Transverse colon (tissue), 4 donors: ENCODE measurements around the gene UBE2J1. TPM values are rescaled to one million over a fixed set of nuclear protein-coding genes. Genes with fewer than 3 reads are reported as not detected.

Experiments
- DNase-seq: peaks from one replicate; pipeline ENCODE4 v3.0.0-alpha.2; 2019
- H3K27ac ChIP-seq, 4 donors: fragments of 200-600 bp; sonication (generic); 2 replicates each; pipeline ENCODE4 v1.5.1; 2016 to 2018; ENCODE audit warnings: inconsistent platforms in 4 of 4
- H3K27me3 ChIP-seq: fragments of 200-600 bp; sonication (generic); 2 replicates; pipeline ENCODE4 v1.5.1; 2017; ENCODE audit warnings: inconsistent platforms
- H3K36me3 ChIP-seq, 4 donors: fragments of 200-600 bp; sonication (generic); 2 replicates each; pipeline ENCODE4 v1.5.1; 2017 to 2019; ENCODE audit warnings: inconsistent platforms in 4 of 4
- H3K4me1 ChIP-seq, 4 donors: fragments of 200-600 bp; sonication (generic); 2 replicates each; pipeline ENCODE4 v1.5.1; 2017 to 2020; ENCODE audit warnings: inconsistent platforms in 4 of 4
- H3K4me3 ChIP-seq, 4 donors: fragments of 200-600 bp; sonication (generic); 1 replicate in 1 of 4; 2 replicates in 3 of 4; pipeline versions ENCODE4 v1.5.1 to v1.6.1; 2017 to 2019; ENCODE audit warnings: inconsistent platforms in 4 of 4
- H3K9me3 ChIP-seq, 2 donors: fragments of 200-600 bp; sonication (generic); 2 replicates each; pipeline ENCODE4 v1.5.1; 2017 to 2019; ENCODE audit warnings: inconsistent platforms in 2 of 2
- EP300 ChIP-seq: sonication (generic); formaldehyde crosslinking; IDR thresholded peaks from one replicate; pipeline ENCODE4 v1.6.1; 2017; ENCODE audit warnings: antibody characterized with exemption, low read depth
- POLR2A ChIP-seq: fragments of 450-650 bp; IDR thresholded peaks from one replicate; pipeline ENCODE4 v1.6.1; 2016; ENCODE audit warnings: antibody characterized with exemption, mild to moderate bottlenecking, moderate library complexity
- POLR2AphosphoS5 ChIP-seq, 3 donors: sonication (generic); formaldehyde crosslinking; IDR thresholded peaks; one replicate each; pipeline ENCODE4 v1.6.1; 2016; ENCODE audit warnings: antibody characterized with exemption in 3 of 3
- WGBS, 2 donors: methylation state at CpG; one replicate each; pipeline ENCODE4 v1.1.5; 2018; ENCODE audit warnings: low coverage in 1 of 2; 5-methylcytosine and 5-hydroxymethylcytosine counted together
- in situ Hi-C, 4 donors: fragments of 200-750 bp; cut with MboI; loops; one replicate each; pipeline versions ENCODE4 v1.15.0 to v1.15.1; 2017; ENCODE audit warnings: low sequenced_read_pairs in 3 of 4, low pct_ligation_motif_present in 1 of 4, low pct_unique_long_range_greater_than_20kb in 1 of 4
- intact Hi-C: fragments of 100-400 bp; cut with DNase I; formaldehyde crosslinking; loops from one replicate; pipeline ENCODE4 v1.15.1; 2023; ENCODE audit warnings: low total_unique reads
- total RNA-seq, 4 donors: library from RNA; depleted of rRNA; stranded (reverse); fragments of >200 nt; gene quantifications; one replicate each; pipeline ENCODE4 v1.1.0, GENCODE V29; 2016
- TF ChIP-seq, protein P1 (sequence below), 5 experiments: fragments of 200-600 bp in 3 of 5; fragments of 450-650 bp in 2 of 5; sonication (generic) in 3 of 5; IDR thresholded peaks; 1 replicate in 2 of 5; 2 replicates in 3 of 5; pipeline ENCODE4 v1.5.1; 2016 to 2017; ENCODE audit warnings: antibody characterized with exemption in 5 of 5, inconsistent platforms in 3 of 5, mild to moderate bottlenecking in 2 of 5, moderate library complexity in 1 of 5

Gene UBE2J1
- total RNA-seq, 4 donors from 2014 or later, result 27.3 to 52.9 (median 38.2) TPM

DNA sequence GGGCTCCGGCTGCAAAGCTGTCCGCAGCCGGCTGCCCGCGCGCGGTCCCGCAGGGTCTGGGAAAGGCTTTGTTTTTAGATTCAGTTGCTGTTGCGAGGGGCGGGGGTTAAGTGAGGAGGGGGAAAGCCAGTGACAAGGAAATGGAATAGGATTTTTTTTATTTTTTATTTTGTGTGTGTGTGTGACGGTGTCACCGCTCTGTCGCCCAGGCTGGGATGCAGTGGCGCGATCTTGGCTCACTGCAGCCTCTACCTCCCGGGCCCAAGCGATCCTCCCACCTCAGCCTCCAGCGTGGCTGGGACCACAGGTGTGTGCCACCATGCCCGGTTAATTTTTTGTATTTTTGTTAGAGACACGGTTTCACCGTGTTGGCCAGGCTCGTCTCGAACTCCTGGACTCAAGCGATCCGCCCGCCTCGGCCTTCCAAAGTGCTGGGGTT, 615 bp upstream of the UBE2J1 start:
- intact Hi-C loops, result no loop called here
- Histone ChIP-seq H3K4me1 (peaks cover 4 to 44% (median 29%) of the 10 kb centered on the region in 4 donors), H3K4me3 (peak overlapping the region; percentile 68 to 88 (median 86)), H3K9me3 (no peaks in the 10 kb centered on the region), H3K27ac (peak overlapping the region; percentile 96 to 99 (median 99)), H3K27me3 (no peaks in the 10 kb centered on the region), H3K36me3 (no peaks in the 10 kb centered on the region)
- WGBS, 2 donors, result 32 to 44% methylated on average over 5 to 27 of the region's 27 CpGs
- TF ChIP-seq EP300, result no peak
- no peak for TF ChIP-seq POLR2AphosphoS5 (IDR thresholded peaks at IDR 0.05)
- TF ChIP-seq, protein P1, sequence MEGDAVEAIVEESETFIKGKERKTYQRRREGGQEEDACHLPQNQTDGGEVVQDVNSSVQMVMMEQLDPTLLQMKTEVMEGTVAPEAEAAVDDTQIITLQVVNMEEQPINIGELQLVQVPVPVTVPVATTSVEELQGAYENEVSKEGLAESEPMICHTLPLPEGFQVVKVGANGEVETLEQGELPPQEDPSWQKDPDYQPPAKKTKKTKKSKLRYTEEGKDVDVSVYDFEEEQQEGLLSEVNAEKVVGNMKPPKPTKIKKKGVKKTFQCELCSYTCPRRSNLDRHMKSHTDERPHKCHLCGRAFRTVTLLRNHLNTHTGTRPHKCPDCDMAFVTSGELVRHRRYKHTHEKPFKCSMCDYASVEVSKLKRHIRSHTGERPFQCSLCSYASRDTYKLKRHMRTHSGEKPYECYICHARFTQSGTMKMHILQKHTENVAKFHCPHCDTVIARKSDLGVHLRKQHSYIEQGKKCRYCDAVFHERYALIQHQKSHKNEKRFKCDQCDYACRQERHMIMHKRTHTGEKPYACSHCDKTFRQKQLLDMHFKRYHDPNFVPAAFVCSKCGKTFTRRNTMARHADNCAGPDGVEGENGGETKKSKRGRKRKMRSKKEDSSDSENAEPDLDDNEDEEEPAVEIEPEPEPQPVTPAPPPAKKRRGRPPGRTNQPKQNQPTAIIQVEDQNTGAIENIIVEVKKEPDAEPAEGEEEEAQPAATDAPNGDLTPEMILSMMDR (IDR thresholded peaks at IDR 0.05), result no peak
- TF ChIP-seq POLR2A, result no peak
- no peak for DNase-seq
- in situ Hi-C loops, result loop anchor here in 3 of 4 donors (10.0 to 25.0 kb wide), 3 partner anchors 241 to 366 kb away; partner anchors contain the start of genes PNRC1 (in 1 of the 3) and SRSF12 (in 1 of the 3)

DNA sequence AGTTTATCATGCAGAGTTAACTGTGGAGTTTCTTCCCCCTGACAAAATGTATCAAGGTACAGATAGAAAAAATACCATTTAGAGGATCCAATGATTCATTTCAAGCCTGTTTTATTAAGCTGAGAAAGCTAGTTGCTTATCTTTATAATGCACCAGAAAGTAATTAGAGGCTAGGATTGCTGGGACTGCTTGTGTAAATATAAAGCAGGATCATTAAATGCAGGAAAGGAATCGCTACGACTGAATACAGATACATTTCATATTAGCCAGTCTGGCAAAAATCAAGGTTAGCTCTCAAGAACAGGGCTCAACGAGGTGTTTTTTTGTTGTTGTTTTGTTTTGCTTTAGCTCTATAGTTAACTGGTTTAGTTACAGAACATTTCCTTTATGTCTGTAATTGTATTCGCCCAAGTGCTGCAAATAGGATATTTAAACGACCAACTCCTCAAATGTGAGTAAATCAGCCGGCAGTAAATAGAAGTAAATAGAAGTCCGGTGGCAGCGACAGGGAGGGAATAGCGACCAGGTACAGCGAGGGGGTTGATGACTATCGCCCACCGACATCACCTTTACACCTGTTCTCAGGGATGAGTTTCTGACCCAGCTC, 748 bp downstream of the UBE2J1 start:
- Histone ChIP-seq H3K4me3 (peak overlapping the region; percentile 68 to 88 (median 86)), H3K9me3 (no peaks in the 10 kb centered on the region), H3K4me1 (peaks cover 4 to 57% (median 29%) of the 10 kb centered on the region in 4 donors), H3K27me3 (no peaks in the 10 kb centered on the region), H3K36me3 (no peaks in the 10 kb centered on the region), H3K27ac (peak overlapping the region; percentile 96 to 99 (median 99))
- no peak for DNase-seq
- WGBS, 2 donors, result 0% methylated on average over 12 of the region's 12 CpGs
- TF ChIP-seq EP300, result no peak
- TF ChIP-seq, protein P1 (IDR thresholded peaks at IDR 0.05), result no peak
- no peak for TF ChIP-seq POLR2A
- TF ChIP-seq POLR2AphosphoS5 (IDR thresholded peaks at IDR 0.05), result no peak
- intact Hi-C loops (no loop called here), in situ Hi-C loops (loop anchor here in 3 of 4 donors (10.0 to 25.0 kb wide), 3 partner anchors 239 to 364 kb away; partner anchors contain the start of genes PNRC1 (in 1 of the 3) and SRSF12 (in 1 of the 3))

DNA sequence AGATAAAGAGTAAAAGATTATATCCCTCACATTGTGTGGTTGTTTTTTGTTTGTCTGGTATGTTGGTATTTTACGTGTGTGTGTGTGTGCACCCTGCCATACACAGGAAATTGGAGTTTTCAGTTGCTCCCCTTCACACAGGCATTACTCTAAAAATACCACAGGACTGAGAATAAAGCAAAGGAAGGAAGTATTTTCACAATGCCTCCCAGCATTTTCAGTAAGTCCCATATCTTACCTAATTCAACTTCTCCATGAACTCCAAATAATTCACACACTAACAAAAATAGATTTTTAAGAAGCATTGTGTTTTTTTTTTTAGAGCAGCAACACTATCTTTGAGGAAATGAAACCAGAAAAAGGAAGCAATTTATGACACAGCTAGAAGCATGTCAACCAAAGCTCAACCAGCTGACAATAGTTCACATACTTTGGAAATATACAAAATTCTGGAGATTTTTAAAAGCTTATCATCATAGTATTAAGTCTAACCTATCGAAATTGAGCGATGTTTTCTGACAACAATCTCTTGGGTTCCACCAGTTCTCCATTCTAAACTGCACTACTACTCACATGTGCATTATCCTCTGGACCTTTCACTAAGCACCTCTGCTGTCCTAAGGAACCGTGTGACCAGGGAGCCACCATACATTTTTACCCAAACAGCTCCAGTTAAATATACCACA, 2.1 kb downstream of the UBE2J1 start:
- 23 to 40% methylated on average over 4 of the region's 4 CpGs for WGBS, 2 donors
- TF ChIP-seq POLR2AphosphoS5 (IDR thresholded peaks at IDR 0.05) (peak in 1 of 3 donors; percentile 7), POLR2A (no peak), EP300 (no peak)
- TF ChIP-seq, protein P1 (IDR thresholded peaks at IDR 0.05), result no peak
- H3K9me3 ChIP-seq, result no peaks in the 10 kb centered on the region
- H3K36me3 ChIP-seq, result no peaks in the 10 kb centered on the region
- H3K4me1 ChIP-seq, result peaks cover 4 to 66% (median 29%) of the 10 kb centered on the region in 4 donors
- H3K27me3 ChIP-seq, result no peaks in the 10 kb centered on the region
- peak overlapping the region; percentile 96 to 99 (median 99) for H3K27ac ChIP-seq
- in situ Hi-C loops (loop anchor here in 3 of 4 donors (10.0 to 25.0 kb wide), 3 partner anchors 238 to 363 kb away; partner anchors contain the start of genes PNRC1 (in 1 of the 3) and SRSF12 (in 1 of the 3)), intact Hi-C loops (no loop called here)
- H3K4me3 ChIP-seq, result peak overlapping the region in 1 of 4 donors; percentile 84
- no peak for DNase-seq

DNA sequence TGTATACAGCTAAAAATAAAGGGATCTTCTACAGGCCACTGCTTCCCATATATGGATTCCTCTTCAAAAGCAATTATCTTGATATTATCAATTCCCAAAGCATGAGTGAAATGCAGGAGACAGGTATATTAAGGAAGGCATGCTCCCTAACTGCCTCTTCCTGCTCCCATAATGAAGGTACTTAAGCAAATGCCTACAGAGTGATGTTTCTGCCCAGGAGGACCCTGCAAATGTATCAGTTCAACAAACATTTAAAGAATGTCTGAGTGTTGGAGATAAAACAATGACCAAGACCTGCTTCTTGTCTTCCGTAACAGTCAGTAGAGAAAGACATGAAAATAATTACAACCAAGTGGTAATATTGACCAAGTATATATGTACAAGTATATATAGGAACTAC, 4.2 kb downstream of the UBE2J1 start:
- peaks cover 4 to 71% (median 34%) of the 10 kb centered on the region in 4 donors for H3K4me1 ChIP-seq
- in situ Hi-C loops, result no loop called here
- H3K4me3 ChIP-seq, result no peak overlapping the region
- no peaks in the 10 kb centered on the region for H3K27me3 ChIP-seq
- no peaks in the 10 kb centered on the region for H3K36me3 ChIP-seq
- 60 to 93% methylated on average over 1 of the region's 1 CpG for WGBS, 2 donors
- DNase-seq, result no peak
- intact Hi-C loops, result loop anchor here (10.0 kb wide), 1 partner anchor 384 kb away; the partner anchor contains the start of gene RNGTT
- no peaks in the 10 kb centered on the region for H3K9me3 ChIP-seq
- H3K27ac ChIP-seq, result peak overlapping the region in 1 of 4 donors; percentile 17
- TF ChIP-seq, protein P1 (IDR thresholded peaks at IDR 0.05), result no peak
- TF ChIP-seq POLR2A (no peak), EP300 (no peak), POLR2AphosphoS5 (IDR thresholded peaks at IDR 0.05) (no peak)
